Measurements from ENCODE around the gene RUVBL2.
"Not testable (repeated sequence)": the region's sequence is repeated elsewhere in the genome, so short reads cannot be mapped to it uniquely, and the experiment has no call there.

RUVBL2 gene

DNA sequence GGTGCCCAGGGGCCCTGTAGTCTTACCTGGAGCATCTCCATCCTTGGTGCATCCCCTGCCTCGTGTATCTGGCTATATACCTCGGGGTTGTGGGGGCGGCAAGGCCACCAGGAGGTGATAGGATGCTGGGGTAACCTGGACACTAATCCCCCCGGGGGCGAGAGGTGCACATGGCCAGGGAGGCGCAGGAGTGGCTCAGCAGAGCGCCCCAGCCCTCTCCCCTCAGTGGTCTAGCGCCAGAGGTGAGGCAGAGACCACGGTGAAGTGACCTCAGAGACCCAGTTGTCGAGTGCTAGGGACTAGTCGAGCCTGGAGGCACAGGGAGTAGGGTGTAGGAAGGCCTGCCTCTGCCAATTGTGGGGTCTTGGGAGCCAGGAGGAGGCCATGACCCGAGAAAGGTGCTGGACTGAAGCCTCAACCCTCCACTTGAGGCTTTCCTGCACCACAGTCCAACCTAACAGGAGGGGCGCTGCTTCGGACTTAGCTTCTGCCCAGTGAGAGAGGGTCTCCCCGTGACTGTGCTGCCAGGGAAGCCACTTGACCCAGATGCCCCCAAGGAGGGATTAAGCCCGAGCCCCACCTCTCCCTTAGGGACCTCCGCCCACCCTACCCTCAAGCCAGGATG is 23.5 kb downstream of the RUVBL2 start, which contains the start of gene LHB:
LHB (minus strand) TSS at position 51 of the 625 bp plus-strand sequence; CDS start at position 41, 10 bp downstream.
- no peak for DNase-seq (ENCODE audit: low read depth in 1 of 2, low spot score in 1 of 2)

DNA sequence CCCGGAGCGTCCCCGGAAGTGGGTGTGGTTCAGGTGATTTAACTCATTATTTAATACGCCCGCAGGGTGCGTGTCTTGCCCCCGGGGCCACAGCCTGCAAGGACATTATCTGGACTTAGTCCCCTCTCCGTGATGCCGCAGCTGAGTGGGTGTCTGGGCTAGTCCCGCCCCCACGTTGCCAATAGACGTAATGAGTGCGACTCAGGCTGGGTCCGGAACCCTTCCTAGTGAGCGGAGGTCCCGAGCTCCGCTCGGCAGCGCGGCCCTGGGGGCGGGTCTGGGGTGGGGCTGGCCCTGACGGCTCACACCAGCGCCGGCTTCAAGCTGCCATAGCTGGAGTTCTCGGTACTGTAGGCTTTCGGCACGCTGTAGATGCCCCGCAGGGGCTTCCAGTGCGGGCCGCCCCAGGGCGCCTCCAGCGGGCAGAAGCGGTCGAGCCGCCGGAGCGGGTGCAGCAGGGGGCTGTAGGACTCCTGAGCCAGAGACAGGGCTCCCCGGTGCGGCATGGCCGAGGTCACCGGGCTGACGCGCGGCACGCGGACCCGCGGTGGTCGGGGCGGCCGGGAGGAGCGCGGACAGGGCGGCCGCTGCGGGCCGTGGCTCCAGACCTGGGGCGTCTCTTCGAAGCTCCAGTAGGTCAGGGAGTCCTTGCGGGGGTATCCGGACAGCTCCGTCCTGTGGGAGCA is 24.1 kb downstream of the RUVBL2 start:
- DNase-seq (ENCODE audit: low read depth in 1 of 2, low spot score in 1 of 2) = peak; percentile 45 to 54

DNA sequence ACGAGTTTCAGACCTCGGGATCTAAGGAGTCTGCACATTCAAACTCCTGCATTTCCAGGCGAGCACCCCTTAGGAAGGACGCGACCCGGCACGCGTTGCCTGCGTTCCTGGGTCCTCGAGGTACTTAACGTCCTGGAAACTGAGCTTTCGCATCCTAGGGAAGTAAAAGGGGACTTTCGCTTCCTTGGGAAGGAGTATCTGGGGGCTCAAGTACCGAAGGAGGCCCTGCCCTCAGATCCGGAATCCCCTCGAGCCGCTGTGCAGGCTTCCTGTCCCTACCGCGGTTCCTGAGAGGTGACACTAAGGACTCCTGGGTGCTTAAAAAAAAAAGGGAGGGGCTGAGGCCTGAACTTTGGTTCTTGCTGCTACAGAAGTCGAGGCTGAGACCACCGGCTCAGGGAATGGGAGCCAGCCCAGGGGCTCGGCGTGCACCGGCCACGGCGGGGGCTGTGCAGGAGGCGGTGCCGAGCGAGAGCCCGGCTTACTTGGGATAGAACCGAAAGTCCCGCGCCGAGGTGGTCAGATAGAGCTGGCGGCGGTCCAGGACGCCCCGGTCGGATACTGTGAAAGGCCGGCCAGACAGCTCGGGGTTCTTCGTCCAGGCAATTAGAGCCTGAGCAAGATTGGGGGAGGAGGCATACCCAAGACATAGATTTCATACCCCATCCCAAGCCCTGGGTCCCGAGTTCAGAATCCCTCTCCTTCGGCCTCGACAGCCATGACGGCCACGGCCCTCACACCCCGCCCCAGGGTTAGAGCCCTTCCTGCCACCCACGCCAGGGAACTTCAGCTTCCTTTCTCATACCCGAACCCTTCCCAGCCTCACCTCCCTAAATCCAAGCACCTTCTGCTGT is 24.9 kb downstream of the RUVBL2 start:
- not testable (repeated sequence) for DNase-seq (ENCODE audit: low read depth in 1 of 2, low spot score in 1 of 2)

DNA sequence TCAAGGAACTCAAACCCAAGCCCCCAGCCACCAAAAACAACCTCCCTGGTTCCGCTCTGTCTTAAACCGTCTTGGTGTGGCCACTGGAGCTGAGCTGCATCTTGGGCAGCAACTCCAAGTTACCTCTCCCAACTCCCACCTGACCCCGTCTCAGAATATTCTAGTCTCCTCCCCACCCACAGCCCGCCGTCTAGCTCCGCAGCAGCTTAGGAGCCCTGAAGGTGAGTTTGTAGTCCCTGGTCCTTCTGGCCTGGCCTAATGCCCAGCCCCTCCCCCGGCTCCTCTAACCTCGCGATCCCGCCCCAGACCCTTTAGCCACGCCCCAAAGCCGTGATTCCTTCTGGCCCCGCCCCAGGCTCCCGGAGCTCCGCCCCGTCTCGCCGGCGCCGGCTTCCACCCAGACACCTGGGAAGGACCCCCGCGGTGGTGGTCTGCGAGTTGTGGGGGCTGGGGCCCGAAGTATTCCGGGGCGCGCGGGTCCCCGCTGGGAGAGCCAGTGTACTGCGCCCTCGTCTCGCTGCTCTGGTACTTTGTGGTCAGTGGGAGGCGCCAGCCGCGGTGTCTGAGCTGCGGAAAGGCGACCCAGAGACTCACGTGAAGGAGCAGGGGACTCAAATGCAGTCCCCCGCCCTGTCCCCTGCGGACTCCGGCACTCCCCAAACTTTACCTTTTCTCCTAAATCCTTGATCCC is 25.7 kb downstream of the RUVBL2 start:
- DNase-seq (ENCODE audit: low read depth in 1 of 2, low spot score in 1 of 2) = peak; percentile 37 to 55

DNA sequence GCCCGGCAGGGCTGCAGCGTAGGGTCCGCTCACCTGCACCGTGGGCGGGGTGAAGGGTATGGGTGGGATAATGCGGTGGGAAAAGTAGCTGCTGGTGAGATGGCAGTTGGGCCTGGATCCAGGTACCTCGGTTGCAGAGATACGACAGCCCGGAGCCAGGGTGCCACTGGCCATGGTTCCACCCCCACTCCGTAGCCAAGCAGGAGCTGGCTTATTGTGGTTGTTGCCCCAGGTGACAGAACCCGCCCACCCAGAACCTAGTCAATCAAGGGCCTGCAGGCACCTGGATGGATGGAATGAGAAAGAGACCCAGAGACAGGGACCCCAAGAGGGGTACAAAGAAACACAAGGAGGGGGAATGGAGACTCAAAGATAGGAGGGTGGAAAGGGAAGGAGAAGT is 26.7 kb downstream of the RUVBL2 start:
- no peak for DNase-seq (ENCODE audit: low read depth in 1 of 2, low spot score in 1 of 2)

DNA sequence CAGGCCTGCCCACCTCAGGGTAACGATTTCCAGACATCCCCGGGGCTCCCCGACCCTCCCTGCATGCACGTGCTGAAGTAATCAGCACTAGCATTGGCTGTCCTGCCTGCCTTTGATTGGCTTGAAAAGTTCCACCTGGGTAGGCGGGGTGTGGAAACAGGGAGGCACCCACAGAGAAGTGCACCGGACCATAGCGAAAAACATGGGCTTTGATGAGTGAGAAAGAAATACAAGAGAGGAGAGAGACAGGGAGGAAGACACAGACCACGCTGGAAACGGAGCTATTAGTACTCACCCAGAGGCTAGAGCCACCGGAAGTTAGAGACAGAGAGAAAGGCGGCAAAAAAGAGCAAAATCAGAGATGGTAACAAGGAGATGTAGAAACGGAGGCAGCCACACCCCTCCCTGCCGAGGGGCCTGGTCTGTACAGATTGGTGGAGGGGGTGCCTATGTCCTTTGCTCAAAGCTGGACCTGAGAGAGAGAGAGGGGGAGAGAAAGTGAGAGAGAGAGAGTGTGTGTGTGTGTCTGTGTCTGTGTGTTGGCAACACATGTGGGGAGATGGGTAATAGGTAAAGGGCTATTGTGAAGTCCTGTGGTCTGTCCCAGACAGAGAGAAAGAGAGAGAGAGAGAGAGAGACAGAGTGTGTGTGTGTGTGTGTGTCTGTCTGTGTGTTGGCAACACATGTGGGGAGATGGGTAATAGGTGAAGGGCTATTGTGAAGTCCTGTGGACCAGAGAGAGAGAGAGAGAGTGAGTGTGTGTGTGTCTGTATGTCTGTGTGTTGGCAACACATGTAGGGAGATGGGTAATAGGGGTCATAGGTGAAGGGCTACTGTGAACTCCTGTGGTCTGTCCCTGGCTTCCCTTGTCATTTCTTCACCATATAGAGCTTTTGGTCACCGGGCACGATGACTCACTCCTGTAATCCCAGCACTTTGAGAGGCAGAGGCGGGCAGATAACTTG is 27.5 kb downstream of the RUVBL2 start:
- DNase-seq (ENCODE audit: low read depth in 1 of 2, low spot score in 1 of 2) = no peak

DNA sequence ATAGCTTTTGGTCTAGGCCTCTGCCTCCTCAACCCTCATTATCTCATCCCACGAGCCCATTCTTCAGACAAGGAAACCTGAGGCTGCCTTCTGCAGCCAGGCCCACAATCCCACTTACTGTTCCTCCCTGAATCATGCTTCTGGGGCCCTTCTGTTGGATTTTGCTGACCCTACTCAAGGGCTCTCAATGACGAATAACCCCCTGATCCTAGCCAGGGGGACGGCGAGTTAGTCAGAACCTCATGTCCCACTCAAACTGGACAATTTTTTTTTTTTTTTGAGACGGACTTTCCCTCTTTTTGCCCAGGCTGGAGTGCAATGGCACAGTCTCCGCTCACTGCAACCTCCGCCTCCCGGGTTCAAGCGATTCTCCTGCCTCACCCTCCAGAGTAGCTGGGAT is 28.4 kb downstream of the RUVBL2 start:
- DNase-seq (ENCODE audit: low read depth in 1 of 2, low spot score in 1 of 2) = no peak

DNA sequence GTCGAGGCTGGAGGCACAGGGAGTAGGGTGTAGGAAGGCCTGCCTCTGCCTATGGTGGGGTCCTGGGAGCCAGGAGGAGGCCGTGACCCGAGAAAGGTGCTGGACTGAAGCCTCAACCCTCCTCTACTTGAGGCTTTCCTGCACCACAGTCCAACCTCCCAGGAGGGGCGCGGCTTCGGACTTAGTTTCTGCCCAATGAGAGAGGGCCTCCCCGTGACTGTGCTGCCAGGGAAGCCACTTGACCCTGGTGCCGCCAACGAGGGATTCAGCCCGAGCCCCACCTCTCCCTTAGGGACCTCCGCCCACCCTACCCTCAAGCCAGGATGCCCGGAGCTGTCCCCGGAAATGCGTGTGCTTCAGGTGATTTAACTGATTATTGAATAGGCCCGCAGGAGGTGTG is 30.5 kb downstream of the RUVBL2 start, which contains the start of gene CGB3:
CGB3 (minus strand) TSS at position 101 of the 400 bp plus-strand sequence. CDS start 362 bp downstream, outside the sequence.
- DNase-seq (ENCODE audit: low read depth in 1 of 2, low spot score in 1 of 2) = not testable (repeated sequence)

DNA sequence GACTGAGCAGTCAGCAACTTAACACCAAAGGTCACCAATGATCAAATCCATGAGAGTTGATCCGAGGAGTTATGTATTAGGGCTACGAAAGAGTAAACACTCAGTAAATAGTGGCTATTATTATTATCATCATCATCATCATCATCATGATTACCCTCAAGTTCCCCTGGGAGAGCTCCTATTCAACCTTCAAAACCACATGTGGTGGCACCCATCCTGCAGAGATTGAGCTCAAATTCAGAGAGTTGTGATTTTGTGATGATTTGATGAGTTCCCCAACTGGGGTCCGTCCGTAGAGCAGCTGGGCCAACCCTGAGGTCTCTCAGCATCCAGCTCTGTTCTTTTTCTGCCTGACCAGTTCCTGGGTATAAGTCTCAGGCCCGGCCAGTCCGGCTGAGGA is 31.4 kb downstream of the RUVBL2 start:
- DNase-seq (ENCODE audit: low read depth in 1 of 2, low spot score in 1 of 2) = not testable (repeated sequence)

DNA sequence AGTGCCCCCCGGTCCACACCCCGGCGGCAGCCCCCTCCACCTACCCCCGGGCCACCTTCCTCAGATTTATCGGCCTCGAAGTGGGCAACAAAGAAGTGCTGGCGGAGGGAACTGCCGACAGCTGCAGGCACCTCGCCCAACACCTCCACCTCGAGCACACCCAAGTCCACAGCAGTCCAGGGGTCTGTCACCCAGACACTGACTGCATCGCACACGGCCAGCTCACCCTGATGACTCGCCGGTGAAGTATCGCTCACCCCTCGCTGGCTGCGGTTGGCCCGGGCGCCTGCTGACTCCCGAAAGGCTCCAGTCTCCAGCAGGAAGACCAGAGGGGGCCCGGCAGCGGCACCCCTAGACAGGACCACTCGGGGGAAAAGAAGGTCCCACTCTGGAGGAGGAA is 31.9 kb downstream of the RUVBL2 start:
- DNase-seq (ENCODE audit: low read depth in 1 of 2, low spot score in 1 of 2) = not testable (repeated sequence)

DNA sequence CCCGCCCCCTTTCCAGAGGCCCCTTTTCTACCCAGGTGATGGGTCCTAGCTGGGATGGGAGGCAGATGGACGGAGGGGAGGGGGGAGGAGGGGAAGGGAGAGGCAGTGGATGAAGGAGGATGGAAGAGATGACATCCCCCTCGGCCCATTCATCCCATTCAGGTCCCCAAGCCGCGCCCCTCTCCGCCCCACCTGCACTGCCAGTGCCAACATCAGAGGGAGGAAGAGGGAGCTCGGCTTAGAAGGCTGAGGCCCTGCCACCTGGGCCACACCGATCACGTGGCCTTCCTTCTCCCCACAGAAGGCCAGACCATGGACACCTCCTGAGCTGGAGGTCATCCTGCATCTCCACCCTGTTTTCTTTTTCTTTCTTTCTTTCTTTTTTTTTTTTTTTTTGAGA is 35.0 kb downstream of the RUVBL2 start:
- not testable (repeated sequence) for DNase-seq (ENCODE audit: low read depth in 1 of 2, low spot score in 1 of 2)

DNA sequence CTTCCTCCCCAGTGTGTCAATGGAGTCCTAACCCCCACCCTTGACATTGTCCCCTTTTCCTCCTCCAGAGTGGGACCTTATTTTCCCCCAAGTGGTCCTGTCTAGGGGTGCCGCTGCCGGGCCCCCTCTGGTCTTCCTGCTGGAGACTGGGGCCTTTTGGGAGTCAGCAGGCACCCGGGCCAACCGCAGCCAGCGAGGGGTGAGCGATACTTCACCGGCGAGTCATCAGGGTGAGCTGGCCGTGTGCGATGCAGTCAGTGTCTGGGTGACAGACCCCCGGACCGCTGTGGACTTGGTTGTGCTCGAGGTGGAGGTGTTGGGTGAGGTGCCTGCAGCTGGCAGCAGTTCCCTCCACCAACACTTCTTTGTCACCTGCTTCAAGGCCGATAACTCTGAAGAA is 36.1 kb downstream of the RUVBL2 start:
- DNase-seq (ENCODE audit: low read depth in 1 of 2, low spot score in 1 of 2) = not testable (repeated sequence)

DNA sequence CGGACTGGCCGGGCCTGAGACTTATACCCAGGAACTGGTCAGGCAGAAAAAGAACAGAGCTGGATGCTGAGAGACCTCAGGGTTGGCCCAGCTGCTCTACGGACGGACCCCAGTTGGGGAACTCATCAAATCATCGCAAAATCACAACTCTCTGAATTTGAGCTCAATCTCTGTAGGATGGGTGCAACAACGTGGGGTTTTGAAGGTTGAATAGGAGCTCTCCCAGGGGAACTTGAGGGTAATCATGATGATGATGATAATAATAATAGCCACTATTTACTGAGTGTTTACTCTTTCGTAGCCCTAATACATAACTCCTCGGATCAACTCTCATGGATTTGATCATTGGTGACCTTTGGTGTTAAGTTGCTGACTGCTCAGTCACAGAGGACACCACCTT is 36.6 kb downstream of the RUVBL2 start:
- not testable (repeated sequence) for DNase-seq (ENCODE audit: low read depth in 1 of 2, low spot score in 1 of 2)

DNA sequence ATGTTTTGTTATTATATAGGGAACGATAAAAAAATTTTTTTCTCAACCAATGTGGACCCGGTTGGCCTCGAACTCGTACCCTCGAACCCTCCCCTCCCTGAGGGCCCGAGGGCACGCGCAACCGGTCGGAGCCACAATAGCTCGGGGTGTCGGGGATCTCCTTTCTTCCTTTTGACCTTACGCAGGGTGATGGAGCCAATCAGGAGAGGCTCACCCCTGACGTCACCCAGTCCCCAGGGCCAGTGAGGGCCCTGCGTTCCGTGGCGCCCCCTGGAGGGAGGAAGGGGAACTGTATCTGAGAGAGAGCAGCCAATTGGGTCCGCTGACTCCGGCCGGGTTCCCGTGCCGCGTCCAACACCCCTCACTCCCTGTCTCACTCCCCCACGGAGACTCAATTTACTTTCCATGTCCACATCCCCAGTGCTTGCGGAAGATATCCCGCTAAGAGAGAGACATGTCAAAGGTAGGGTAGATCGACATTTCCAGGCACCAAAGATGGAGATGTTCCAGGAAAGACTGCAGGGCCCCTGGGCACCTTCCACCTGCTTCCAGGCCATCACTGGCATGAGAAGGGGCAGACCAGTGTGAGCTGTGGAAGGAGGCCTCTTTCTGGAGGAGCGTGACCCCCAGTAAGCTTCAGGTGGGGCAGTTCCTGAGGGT is 38.1 kb downstream of the RUVBL2 start, which contains the start of gene CGB2:
CGB2 (plus strand) TSS at position 249 of the 660 bp plus-strand sequence; CDS start at position 455, 206 bp downstream.
- peak in 1 of 2 donors; percentile 24 for DNase-seq (ENCODE audit: low read depth in 1 of 2, low spot score in 1 of 2)

DNA sequence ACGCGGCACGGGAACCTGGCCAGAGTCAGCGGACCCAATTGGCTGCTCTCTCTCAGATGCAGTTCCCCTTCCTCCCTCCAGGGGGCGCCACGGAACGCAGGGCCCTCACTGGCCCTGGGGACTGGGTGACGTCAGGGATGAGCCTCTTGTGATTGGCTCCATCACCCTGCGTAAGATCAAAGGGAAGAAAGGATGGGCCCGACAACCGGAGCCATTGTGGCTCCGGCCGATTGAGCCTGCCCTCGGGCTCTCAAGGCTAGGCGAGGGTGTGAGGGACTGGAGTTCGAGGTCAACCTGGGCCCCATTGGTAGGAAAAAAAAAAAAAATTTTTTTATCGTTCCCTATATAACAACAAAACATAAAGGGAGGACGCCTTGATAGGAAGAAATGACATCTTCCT is 43.1 kb downstream of the RUVBL2 start, which contains the start of gene CGB1:
CGB1 (minus strand) TSS at position 81 of the 400 bp plus-strand sequence. CDS start 184 bp downstream, outside the sequence.
- DNase-seq (ENCODE audit: low read depth in 1 of 2, low spot score in 1 of 2) = not testable (repeated sequence)

DNA sequence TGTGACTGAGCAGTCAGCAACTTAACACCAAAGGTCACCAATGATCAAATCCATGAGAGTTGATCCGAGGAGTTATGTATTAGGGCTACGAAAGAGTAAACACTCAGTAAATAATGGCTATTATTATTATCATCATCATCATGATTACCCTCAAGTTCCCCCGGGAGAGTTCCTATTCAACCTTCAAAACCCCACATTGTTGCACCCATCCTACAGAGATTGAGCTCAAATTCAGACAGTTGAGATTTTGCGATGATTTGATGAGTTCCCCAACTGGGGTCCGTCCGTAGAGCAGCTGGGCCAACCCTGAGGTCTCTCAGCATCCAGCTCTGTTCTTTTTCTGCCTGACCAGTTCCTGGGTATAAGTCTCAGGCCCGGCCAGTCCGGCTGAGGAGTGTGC is 44.4 kb downstream of the RUVBL2 start:
- DNase-seq (ENCODE audit: low read depth in 1 of 2, low spot score in 1 of 2) = not testable (repeated sequence)

DNA sequence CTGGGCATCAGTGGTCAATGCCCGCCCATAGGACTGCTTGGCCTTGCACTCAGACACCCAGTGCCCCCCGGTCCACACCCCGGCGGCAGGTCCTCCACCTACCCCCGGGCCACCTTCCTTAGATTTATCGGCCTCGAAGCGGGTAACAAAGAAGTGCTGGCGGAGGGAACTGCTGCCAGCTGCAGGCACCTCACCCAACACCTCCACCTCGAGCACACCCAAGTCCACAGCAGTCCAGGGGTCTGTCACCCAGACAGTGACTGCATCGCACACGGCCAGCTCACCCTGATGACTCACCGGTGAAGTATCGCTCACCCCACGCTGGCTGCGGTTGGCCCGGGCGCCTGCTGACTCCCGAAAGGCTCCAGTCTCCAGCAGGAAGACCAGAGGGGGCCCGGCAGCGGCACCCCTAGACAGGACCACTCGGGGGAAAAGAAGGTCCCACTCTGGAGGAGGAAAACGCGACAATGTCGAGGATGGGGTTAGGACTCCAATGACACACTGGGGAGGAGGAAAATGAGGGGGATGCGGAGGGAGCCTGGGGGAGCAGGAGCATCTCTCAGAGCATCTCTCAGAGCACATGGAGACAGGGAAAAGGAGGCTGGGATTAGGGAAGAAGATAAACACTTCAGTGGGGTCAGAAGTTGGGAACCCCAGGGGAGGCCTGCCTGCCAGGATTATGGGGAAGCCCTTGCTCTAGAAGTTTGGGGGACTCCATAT is 45.0 kb downstream of the RUVBL2 start:
- DNase-seq (ENCODE audit: low read depth in 1 of 2, low spot score in 1 of 2) = not testable (repeated sequence)

DNA sequence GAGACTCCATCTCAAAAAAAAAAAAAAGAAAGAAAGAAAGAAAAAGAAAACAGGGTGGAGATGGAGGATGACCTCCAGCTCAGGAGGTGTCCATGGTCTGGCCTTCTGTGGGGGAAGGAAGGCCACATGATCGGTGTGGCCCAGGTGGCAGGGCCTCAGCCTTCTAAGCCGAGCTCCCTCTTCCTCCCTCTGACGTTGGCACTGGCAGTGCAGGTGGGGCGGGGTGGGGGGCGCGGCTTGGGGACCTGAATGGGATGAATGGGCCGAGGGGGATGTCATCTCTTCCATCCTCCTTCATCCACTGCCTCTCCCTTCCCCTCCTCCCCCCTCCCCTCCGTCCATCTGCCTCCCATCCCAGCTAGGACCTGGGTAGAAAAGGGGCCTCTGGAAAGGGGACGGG is 46.0 kb downstream of the RUVBL2 start:
- not testable (repeated sequence) for DNase-seq (ENCODE audit: low read depth in 1 of 2, low spot score in 1 of 2)
